ENCODE measurements around the gene GPR39.

GRCh38 chr2:132372276-132372675 is 44.3 kb upstream of the GPR39 start:
- TF ChIP-seq CTCF (IDR thresholded peaks at IDR 0.05) (no peak), POLR2A (IDR thresholded peaks at IDR 0.05) (no peak), POLR2AphosphoS5 (IDR thresholded peaks at IDR 0.05; ENCODE audit: insufficient read depth in 1 of 2, low read depth in 1 of 2) (no peak)

All from vagina (tissue), 2 donors.